ENCODE measurements around the gene JADE1. TPM values are rescaled to one million over a fixed set of nuclear protein-coding genes. Genes with fewer than 3 reads are reported as not detected.

Gene JADE1
- total RNA-seq, 1 donor from 2014 or later = 19.8 TPM

DNA sequence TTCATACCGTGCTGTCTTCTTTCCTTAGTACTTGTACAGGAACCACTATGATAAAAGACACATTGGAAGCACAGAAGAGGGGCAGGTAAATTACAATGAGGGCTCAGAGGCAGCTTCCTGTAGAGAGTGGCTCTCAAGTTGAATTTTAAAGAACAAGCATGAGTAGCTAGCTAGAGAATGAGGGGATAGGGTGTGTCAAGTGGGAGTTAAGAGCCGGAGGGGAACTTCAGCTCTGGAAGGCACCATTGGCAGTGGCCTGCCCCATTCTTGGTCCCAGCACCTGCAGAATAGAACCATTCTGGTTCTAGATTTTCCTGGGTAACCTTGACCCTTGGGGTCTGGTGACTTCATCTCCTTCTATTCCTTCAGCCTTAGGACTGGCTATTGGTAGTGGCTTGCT lies 34.0 kb upstream of the JADE1 start:
- H3K9me3 Mint-ChIP-seq = peaks cover 4% of the 10 kb centered on the region
- H3K27me3 Mint-ChIP-seq (ENCODE audit: low read depth) = no peaks in the 10 kb centered on the region
- no peaks in the 10 kb centered on the region for H3K36me3 Mint-ChIP-seq
- TF ChIP-seq, protein P1, sequence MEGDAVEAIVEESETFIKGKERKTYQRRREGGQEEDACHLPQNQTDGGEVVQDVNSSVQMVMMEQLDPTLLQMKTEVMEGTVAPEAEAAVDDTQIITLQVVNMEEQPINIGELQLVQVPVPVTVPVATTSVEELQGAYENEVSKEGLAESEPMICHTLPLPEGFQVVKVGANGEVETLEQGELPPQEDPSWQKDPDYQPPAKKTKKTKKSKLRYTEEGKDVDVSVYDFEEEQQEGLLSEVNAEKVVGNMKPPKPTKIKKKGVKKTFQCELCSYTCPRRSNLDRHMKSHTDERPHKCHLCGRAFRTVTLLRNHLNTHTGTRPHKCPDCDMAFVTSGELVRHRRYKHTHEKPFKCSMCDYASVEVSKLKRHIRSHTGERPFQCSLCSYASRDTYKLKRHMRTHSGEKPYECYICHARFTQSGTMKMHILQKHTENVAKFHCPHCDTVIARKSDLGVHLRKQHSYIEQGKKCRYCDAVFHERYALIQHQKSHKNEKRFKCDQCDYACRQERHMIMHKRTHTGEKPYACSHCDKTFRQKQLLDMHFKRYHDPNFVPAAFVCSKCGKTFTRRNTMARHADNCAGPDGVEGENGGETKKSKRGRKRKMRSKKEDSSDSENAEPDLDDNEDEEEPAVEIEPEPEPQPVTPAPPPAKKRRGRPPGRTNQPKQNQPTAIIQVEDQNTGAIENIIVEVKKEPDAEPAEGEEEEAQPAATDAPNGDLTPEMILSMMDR (IDR thresholded peaks at IDR 0.05; ENCODE audit: unreplicated experiment) = no peak
- H3K27ac Mint-ChIP-seq = no peak overlapping the region
- DNase-seq (ENCODE audit: low spot score in 2 of 2, unreplicated experiment in 2 of 2) = no peak
- H3K4me1 Mint-ChIP-seq = peaks cover 9% of the 10 kb centered on the region
- no peak overlapping the region for H3K4me3 Mint-ChIP-seq

DNA sequence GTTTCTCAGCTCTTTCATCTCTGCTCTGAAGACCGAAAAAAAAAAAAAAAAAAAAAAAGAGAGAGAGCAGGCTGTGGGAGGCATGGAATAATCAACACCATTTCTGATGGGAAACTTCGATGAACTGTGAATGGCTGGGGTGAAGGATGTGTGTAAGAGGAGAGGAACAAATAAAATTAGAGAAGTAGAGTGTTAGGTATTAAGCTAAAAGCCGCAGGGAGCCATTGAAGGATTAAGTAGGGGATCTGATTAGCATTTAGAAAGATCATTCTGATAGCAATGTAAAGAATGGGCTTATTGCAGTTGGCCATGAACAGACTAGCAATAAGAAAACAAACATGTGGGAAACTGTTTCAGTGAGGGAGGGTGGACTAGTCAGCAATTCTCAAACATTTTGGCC lies 33.6 kb upstream of the JADE1 start:
- H3K36me3 Mint-ChIP-seq = no peaks in the 10 kb centered on the region
- TF ChIP-seq, protein P1 (IDR thresholded peaks at IDR 0.05; ENCODE audit: unreplicated experiment) = no peak
- H3K27me3 Mint-ChIP-seq (ENCODE audit: low read depth) = no peaks in the 10 kb centered on the region
- H3K4me3 Mint-ChIP-seq = no peak overlapping the region
- no peak for DNase-seq (ENCODE audit: low spot score in 2 of 2, unreplicated experiment in 2 of 2)
- H3K4me1 Mint-ChIP-seq = peaks cover 9% of the 10 kb centered on the region
- peaks cover 6% of the 10 kb centered on the region for H3K9me3 Mint-ChIP-seq
- no peak overlapping the region for H3K27ac Mint-ChIP-seq

DNA sequence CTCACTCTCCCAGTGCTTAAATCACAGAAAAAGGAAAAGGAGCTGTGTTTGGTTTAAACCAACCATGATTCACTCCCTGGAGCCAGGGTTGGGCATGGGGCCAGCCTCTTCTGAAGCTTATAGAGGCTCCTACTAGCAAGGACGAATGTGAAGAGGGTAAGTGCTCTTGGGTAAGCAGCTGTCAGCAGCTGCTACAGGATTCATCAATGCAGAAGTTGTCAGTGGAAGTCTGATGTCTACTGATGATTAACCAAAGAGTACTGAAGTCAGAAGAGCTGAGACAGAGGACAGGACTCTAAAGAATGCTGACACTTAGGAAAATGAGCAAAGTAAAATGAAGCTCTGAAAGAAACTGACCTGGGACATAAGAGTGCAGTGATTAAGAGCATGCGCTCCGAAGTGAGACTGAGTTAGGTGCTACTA lies 32.7 kb upstream of the JADE1 start:
- peak in 1 of 2 experiments; percentile 42 for DNase-seq (ENCODE audit: low spot score in 2 of 2, unreplicated experiment in 2 of 2)
- H3K27me3 Mint-ChIP-seq (ENCODE audit: low read depth) = no peaks in the 10 kb centered on the region

DNA sequence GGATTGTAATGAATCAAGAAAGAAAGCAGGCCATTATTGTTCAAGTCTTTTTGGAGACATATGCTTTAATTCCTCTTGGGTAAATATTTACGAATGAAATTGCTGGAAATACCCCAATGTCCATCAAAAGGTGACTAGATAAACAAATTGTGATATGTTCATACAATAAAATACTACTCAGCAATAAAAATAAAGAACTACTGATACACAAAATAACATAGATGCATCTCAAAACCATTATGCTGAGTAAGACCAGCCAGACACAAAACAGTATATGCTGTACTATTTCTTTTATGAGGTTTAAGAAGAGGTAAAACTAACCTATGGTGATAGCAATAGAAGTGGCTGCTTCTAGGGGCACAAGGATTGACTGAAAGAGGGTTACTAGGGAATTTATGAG lies 28.8 kb upstream of the JADE1 start:
- H3K4me1 Mint-ChIP-seq = peaks cover 9% of the 10 kb centered on the region
- TF ChIP-seq, protein P1 (IDR thresholded peaks at IDR 0.05; ENCODE audit: unreplicated experiment) = no peak
- H3K27me3 Mint-ChIP-seq (ENCODE audit: low read depth) = no peaks in the 10 kb centered on the region
- peaks cover 5% of the 10 kb centered on the region for H3K9me3 Mint-ChIP-seq
- no peak overlapping the region for H3K4me3 Mint-ChIP-seq
- no peak for DNase-seq (ENCODE audit: low spot score in 2 of 2, unreplicated experiment in 2 of 2)
- no peaks in the 10 kb centered on the region for H3K36me3 Mint-ChIP-seq
- H3K27ac Mint-ChIP-seq = no peak overlapping the region

More for the DNA sequence above, 32.7 kb upstream of the JADE1 start:
- no peak overlapping the region for H3K27ac Mint-ChIP-seq
- TF ChIP-seq, protein P1 (IDR thresholded peaks at IDR 0.05; ENCODE audit: unreplicated experiment) = no peak
- H3K36me3 Mint-ChIP-seq = no peaks in the 10 kb centered on the region
- H3K4me1 Mint-ChIP-seq = peaks cover 9% of the 10 kb centered on the region
- H3K4me3 Mint-ChIP-seq = no peak overlapping the region
- peaks cover 9% of the 10 kb centered on the region for H3K9me3 Mint-ChIP-seq

DNA sequence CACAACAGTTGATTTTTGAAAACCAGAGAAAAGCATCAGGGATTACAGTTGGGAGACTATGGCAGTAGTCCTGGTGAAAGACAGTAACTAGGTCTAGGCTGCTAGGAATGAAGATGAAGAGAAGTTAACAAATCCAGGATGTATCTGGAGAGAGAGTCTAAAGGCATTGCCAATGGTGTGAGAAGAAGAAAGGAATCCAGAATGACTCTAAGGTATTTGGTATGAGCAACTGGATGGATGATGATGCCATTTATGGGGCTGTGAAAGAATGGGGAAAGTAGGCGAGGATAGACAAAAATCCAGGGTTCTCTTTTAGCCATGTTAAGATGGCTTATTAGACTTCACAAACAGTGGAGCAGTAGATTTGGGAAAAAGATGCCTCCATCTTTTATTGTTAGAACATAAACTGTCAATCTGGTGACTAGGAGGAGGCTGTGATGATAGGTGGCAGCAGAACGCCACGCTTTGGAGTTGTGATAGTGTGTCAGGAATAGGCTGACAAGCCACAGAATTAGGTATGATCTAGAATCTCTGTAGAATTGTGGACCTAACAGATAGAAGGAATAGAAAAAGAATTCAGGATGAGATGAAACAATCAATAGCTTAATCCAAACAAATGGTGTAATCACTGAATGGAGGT lies 27.3 kb upstream of the JADE1 start:
- no peak for DNase-seq (ENCODE audit: low spot score in 2 of 2, unreplicated experiment in 2 of 2)
- H3K27ac Mint-ChIP-seq = no peak overlapping the region
- H3K36me3 Mint-ChIP-seq = no peaks in the 10 kb centered on the region
- TF ChIP-seq, protein P1 (IDR thresholded peaks at IDR 0.05; ENCODE audit: unreplicated experiment) = no peak
- no peaks in the 10 kb centered on the region for H3K27me3 Mint-ChIP-seq (ENCODE audit: low read depth)
- H3K4me3 Mint-ChIP-seq = no peak overlapping the region
- peaks cover 1% of the 10 kb centered on the region for H3K4me1 Mint-ChIP-seq
- H3K9me3 Mint-ChIP-seq = peaks cover 5% of the 10 kb centered on the region
